ENCODE results near the gene TBC1D24. TPM values are rescaled to one million over a fixed set of nuclear protein-coding genes. Genes with fewer than 3 reads are reported as not detected.

TBC1D24 gene
- total RNA-seq, 3 donors from 2014 or later = 6.9 to 14.3 (median 8.5) TPM

DNA sequence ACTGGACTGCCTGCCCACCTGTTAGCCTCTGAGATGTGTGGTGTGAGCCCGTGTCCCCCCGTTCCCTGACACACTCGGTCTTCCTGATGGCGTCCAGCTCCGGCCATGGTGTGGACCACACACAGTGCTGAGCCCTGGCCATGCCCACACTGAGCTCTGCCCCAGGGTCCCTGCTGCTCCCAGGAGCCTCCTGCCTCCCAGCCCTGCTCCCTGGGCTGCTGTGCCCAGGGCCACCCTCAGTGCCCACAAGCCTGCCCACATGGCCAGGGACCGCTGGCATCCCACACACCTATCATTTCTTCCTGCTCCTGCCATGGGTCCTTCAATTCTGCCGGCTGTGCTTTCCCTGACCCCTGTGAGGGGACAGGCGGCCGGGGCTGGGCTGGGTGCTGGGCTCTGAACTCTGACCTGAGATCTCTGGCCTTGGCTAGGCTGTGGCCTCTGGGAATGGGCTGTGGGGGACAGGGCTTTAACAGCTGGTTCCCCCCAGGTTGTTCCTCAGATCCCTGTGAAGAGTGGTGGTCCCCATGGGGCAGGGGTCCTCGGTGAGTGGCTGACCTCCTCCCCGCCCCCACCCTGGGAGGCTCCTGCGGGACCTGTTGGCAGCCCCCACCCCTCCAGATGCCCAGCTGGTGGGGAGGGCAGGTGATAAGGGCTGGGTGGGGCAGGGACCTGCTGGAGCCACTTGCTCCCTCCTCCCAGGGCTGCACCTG, 52.3 kb downstream of the TBC1D24 start:
- TF ChIP-seq, protein P1, sequence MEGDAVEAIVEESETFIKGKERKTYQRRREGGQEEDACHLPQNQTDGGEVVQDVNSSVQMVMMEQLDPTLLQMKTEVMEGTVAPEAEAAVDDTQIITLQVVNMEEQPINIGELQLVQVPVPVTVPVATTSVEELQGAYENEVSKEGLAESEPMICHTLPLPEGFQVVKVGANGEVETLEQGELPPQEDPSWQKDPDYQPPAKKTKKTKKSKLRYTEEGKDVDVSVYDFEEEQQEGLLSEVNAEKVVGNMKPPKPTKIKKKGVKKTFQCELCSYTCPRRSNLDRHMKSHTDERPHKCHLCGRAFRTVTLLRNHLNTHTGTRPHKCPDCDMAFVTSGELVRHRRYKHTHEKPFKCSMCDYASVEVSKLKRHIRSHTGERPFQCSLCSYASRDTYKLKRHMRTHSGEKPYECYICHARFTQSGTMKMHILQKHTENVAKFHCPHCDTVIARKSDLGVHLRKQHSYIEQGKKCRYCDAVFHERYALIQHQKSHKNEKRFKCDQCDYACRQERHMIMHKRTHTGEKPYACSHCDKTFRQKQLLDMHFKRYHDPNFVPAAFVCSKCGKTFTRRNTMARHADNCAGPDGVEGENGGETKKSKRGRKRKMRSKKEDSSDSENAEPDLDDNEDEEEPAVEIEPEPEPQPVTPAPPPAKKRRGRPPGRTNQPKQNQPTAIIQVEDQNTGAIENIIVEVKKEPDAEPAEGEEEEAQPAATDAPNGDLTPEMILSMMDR (IDR thresholded peaks at IDR 0.05) = no peak

DNA sequence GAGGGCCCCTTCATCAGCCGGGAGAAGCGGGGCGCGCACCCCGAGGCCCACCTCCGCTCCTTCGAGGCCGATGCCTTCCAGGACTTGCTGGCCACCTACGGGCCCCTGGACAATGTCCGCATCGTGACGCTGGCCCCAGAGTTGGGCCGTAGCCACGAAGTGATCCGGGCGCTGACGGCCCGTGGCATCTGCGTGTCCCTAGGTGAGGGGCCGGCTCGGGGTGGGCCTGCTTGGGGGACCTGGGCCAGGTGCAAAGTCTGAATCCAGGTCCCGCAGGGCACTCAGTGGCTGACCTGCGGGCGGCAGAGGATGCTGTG, 52.8 kb downstream of the TBC1D24 start:
- H3K36me3 ChIP-seq (ENCODE audit: low read depth) = no peaks in the 10 kb centered on the region
- TF ChIP-seq, protein P1 (IDR thresholded peaks at IDR 0.05) = no peak
- no peak for ATAC-seq
- intact Hi-C loops (cut with DNase I, micrococcal nuclease) = no loop called here
- H3K4me1 ChIP-seq (ENCODE audit: low read depth) = peaks cover 16% of the 10 kb centered on the region
- no peaks in the 10 kb centered on the region for H3K9me3 ChIP-seq
- H3K4me3 ChIP-seq = no peak overlapping the region
- peak in 2 of 3 donors; percentile 31 to 58 for DNase-seq

More for the DNA sequence above, 52.3 kb downstream of the TBC1D24 start:
- DNase-seq = peak in 2 of 3 donors; percentile 26 to 54
- H3K4me3 ChIP-seq = no peak overlapping the region
- intact Hi-C loops (cut with DNase I, micrococcal nuclease) = no loop called here
- no peaks in the 10 kb centered on the region for H3K36me3 ChIP-seq (ENCODE audit: low read depth)
- H3K9me3 ChIP-seq = no peaks in the 10 kb centered on the region
- ATAC-seq = no peak
- peaks cover 16% of the 10 kb centered on the region for H3K4me1 ChIP-seq (ENCODE audit: low read depth)

DNA sequence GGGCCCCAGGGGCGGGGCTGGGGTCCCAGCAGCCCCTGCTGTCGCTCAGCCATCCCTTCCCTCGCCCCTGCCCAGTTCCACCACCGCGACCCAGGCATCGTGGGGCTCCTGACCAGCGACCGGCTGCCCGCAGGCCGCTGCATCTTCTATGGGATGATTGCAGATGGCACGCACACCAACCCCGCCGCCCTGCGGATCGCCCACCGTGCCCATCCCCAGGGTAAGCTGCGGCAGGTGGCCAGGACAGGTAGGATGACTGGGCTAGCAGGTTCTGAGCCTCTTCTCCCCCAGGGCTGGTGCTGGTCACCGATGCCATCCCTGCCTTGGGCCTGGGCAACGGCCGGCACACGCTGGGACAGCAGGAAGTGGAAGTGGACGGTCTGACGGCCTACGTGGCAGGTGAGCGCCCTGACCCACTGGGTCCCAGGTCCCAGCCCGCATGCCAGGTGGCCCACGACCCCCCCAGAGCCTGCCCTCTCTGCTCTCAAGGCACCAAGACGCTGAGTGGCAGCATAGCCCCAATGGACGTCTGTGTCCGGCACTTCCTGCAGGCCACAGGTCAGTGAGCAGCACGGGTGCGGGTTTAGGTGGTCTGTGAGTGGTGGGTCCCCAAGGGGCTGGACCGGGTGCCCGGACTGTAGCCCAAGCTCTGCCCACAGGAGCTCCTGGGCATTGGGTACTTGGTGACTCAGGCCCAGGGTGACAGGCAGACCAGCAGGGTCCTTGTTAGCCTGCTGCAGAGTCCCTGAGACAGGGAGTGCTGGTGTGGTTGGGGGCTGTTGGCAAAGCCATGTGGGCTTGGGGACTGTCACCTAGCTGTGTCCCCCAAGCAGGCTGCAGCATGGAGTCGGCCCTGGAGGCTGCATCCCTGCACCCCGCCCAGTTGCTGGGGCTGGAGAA, 53.5 kb downstream of the TBC1D24 start:
- H3K4me3 ChIP-seq = no peak overlapping the region
- DNase-seq (peak in 2 of 3 donors; percentile 30 to 58), ATAC-seq (no peak)
- H3K36me3 ChIP-seq (ENCODE audit: low read depth) = no peaks in the 10 kb centered on the region
- intact Hi-C loops (cut with DNase I, micrococcal nuclease) = no loop called here
- H3K4me1 ChIP-seq (ENCODE audit: low read depth) = peaks cover 13% of the 10 kb centered on the region
- H3K9me3 ChIP-seq = no peaks in the 10 kb centered on the region
- TF ChIP-seq, protein P1 (IDR thresholded peaks at IDR 0.05) = no peak

DNA sequence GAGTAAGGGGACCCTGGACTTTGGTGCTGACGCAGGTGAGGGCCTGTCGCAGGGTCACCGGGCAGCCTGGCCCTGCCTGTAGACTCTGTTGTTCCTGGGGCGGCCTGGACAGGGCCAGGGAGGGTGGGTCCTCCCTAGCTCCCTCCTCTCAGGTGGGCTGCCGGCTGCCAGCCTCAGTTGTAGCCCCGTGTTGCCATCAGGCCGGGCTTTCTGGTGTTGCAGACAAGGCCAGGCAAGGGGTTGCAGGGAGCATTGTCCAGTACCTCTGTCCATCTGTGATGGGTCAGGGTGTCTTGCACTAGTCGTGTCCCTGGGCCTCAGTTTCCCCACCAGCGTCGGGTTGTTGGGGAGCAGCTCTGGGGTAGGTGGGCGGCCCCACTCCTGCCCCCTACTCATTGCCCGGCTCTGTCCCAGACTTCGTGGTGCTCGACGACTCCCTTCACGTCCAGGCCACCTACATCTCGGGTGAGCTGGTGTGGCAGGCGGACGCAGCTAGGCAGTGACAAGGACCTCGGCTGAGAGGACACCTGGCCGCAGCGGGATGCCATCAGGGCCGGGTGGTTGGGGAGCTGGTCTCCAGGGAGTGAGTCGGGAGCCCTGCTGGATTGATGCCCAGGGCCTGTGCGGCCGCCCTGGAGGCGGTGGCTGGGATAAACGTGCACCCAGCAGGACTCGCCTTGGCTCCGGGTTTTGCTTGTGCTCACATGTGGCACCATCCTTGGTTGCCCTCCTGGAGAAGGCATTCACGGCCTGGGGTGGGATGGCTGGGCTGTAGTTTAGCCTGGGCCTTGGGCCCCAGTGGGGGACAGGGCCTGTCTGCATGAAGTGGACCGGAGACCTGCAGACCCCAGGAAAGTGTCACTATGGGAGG, 54.4 kb downstream of the TBC1D24 start:
- DNase-seq = peak in 2 of 3 donors; percentile 41 to 59
- intact Hi-C loops (cut with DNase I, micrococcal nuclease) = no loop called here
- Histone ChIP-seq H3K9me3 (no peaks in the 10 kb centered on the region), H3K4me1 (ENCODE audit: low read depth) (peaks cover 4% of the 10 kb centered on the region), H3K36me3 (ENCODE audit: low read depth) (no peaks in the 10 kb centered on the region), H3K4me3 (no peak overlapping the region)
- TF ChIP-seq, protein P1 (IDR thresholded peaks at IDR 0.05) = no peak
- no peak for ATAC-seq

DNA sequence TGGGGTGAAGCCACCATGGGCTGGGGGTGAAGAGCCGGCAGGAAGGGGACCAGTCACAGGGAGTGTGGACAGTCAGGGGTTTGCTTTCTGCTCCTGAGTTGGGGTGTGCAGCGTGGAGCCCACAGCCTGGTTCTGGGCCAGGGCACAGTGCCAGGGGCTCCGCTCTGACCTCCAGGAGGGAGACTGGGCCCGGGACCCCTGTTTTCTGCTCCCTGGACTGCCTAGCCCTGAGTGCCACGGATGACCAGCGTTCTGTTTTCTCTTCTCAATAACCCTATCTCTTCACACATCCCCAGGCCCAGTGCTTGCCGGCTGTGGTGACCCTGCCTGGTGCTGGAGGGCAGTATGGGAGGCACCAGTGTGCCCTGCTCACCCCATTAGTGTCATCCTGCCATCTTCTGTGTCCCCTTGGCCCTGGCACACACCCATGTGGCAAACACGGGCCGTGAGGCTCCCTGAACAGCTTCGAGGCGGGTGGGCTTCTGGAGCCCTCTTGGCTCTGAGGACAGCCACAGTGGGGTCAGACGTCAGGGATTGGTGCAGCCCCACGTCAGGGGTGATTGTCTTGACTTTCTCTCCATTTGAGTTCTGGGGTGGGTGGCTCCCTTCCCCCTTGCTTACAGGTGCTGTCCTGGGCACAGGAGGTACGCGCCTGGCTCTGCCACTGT, 55.2 kb downstream of the TBC1D24 start:
- intact Hi-C loops (cut with DNase I, micrococcal nuclease) = no loop called here
- TF ChIP-seq, protein P1 (IDR thresholded peaks at IDR 0.05) = no peak
- DNase-seq (peak in 2 of 3 donors; percentile 37 to 54), ATAC-seq (no peak)
- Histone ChIP-seq H3K4me3 (no peak overlapping the region), H3K9me3 (no peaks in the 10 kb centered on the region), H3K4me1 (ENCODE audit: low read depth) (peaks cover 3% of the 10 kb centered on the region), H3K36me3 (ENCODE audit: low read depth) (no peaks in the 10 kb centered on the region)
